Measurements from ENCODE around the gene PELI2. TPM values are rescaled to one million over a fixed set of nuclear protein-coding genes. Genes with fewer than 3 reads are reported as not detected.

PELI2 gene
- polyA plus RNA-seq, 1 donor (not counting 4 experiments of a cell fraction or from before 2014, with no cell fraction given) = not detected

DNA sequence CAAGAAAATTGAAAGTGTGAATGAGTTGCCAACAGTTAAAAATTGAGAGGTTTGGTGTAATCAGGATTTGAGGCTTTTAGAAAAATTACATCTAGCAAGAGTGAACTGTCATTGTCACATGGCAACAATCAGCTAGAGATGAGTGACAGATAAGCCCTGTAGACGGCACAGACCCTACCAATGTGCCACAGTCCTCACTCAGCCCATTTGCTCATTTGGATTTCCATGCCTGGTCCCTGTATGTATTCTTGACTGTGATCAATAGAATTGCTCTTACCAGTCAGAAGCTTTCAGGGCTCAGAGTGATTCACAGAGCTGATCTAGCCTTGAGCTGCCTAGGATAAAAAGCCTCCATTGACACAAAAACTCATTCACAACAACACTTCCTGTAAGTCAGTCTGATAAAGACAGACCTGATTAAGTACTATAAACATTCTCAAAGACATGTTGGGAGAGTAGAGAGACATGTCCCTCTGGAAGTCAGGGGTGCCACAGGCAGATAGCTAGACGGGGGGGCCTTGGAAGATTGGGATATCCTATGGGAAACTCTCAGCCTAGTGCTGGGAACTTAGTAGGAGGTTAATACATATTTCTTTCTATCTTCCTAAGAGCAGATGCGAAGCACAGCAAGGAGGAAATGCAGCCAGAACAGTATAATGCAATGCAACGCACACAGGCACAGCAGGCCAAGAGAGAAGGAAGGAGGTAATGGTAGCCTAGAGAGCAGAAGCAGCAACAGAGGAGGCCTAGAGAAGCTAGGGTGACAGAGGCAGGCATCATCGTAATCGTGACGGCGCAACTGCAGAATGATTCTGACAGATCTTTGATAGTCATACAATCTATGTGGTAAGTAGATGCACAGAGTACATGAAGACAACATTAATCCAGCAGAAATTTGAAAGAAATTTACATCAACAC is 2.0 kb upstream of the PELI2 start:
- Histone ChIP-seq H3K4me1 (ENCODE audit: control insufficient read depth, extremely low read depth, insufficient read depth, low read length) (peaks cover 2% of the 10 kb centered on the region), H3K27ac (ENCODE audit: control insufficient read depth, insufficient read depth, low read length) (no peak overlapping the region), H3K4me3 (ENCODE audit: control insufficient read depth in 2 of 3, extremely low read depth in 1 of 3, insufficient read depth in 2 of 3, low read depth in 1 of 3, low read length in 3 of 3) (no peak overlapping the region), H3K79me2 (ENCODE audit: control insufficient read depth, insufficient read depth, low read length) (no peaks in the 10 kb centered on the region), H3K9me3 (ENCODE audit: control insufficient read depth, low read depth, low read length) (no peaks in the 10 kb centered on the region), H3K27me3 (ENCODE audit: control insufficient read depth, extremely low read depth, insufficient read depth, low read length) (peaks cover 43% of the 10 kb centered on the region), H2AFZ (ENCODE audit: control insufficient read depth, low read length) (no peak overlapping the region), H4K20me1 (ENCODE audit: control insufficient read depth, extremely low read depth, insufficient read depth, low read length) (no peaks in the 10 kb centered on the region), H3K9me1 (ENCODE audit: control insufficient read depth, extremely low read depth, insufficient read depth, low read length) (no peaks in the 10 kb centered on the region), H3K9ac (ENCODE audit: control insufficient read depth, extremely low read depth, insufficient read depth, low read length) (no peak overlapping the region), H3K4me2 (ENCODE audit: control insufficient read depth, extremely low read depth, insufficient read depth, low read depth, low read length) (no peak overlapping the region), H3K36me3 (ENCODE audit: control insufficient read depth in 2 of 2, extremely low read depth in 1 of 2, insufficient read depth in 2 of 2, low read length in 2 of 2) (no peaks in the 10 kb centered on the region)
- FAIRE-seq (no peak), DNase-seq (ENCODE audit: low read depth, low spot score) (no peak)
- no peak for TF ChIP-seq EZH2 (IDR thresholded peaks at IDR 0.05; ENCODE audit: low read length)
- TF ChIP-seq, protein P1, sequence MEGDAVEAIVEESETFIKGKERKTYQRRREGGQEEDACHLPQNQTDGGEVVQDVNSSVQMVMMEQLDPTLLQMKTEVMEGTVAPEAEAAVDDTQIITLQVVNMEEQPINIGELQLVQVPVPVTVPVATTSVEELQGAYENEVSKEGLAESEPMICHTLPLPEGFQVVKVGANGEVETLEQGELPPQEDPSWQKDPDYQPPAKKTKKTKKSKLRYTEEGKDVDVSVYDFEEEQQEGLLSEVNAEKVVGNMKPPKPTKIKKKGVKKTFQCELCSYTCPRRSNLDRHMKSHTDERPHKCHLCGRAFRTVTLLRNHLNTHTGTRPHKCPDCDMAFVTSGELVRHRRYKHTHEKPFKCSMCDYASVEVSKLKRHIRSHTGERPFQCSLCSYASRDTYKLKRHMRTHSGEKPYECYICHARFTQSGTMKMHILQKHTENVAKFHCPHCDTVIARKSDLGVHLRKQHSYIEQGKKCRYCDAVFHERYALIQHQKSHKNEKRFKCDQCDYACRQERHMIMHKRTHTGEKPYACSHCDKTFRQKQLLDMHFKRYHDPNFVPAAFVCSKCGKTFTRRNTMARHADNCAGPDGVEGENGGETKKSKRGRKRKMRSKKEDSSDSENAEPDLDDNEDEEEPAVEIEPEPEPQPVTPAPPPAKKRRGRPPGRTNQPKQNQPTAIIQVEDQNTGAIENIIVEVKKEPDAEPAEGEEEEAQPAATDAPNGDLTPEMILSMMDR (optimal IDR thresholded peaks at IDR 0.05 in 1 of 3, IDR thresholded peaks at IDR 0.05 in 1 of 3, conservative IDR thresholded peaks at IDR 0.05 in 1 of 3; ENCODE audit: extremely low read depth in 1 of 3, insufficient read depth in 2 of 3, low read length in 3 of 3) = no peak
- dilution Hi-C loops (cut with MboI; ENCODE audit: extremely low pct_ligation_motif_present, low sequenced_read_pairs) = no loop called here

- dilution Hi-C loops (cut with MboI; ENCODE audit: extremely low pct_ligation_motif_present, low sequenced_read_pairs) = no loop called here
- FAIRE-seq = no peak
These were observed 485 bp downstream of the PELI2 start for GRCh38 chr14:56118611-56119181.

More at GRCh38 chr14:56118611-56119181, 485 bp downstream of the PELI2 start:
- H3K27me3 ChIP-seq (ENCODE audit: control insufficient read depth, extremely low read depth, insufficient read depth, low read length) = peaks cover 57% of the 10 kb centered on the region
- H3K9me3 ChIP-seq (ENCODE audit: control insufficient read depth, low read depth, low read length) = no peaks in the 10 kb centered on the region
- no peak overlapping the region for H3K27ac ChIP-seq (ENCODE audit: control insufficient read depth, insufficient read depth, low read length)
- TF ChIP-seq EZH2 (IDR thresholded peaks at IDR 0.05; ENCODE audit: low read length) = no peak
- TF ChIP-seq, protein P1 (optimal IDR thresholded peaks at IDR 0.05 in 1 of 3, IDR thresholded peaks at IDR 0.05 in 1 of 3, conservative IDR thresholded peaks at IDR 0.05 in 1 of 3; ENCODE audit: extremely low read depth in 1 of 3, insufficient read depth in 2 of 3, low read length in 3 of 3) = no peak
- H3K4me3 ChIP-seq (ENCODE audit: control insufficient read depth in 2 of 3, extremely low read depth in 1 of 3, insufficient read depth in 2 of 3, low read depth in 1 of 3, low read length in 3 of 3) = peak overlapping the region; percentile 29 to 62 (median 49)
- DNase-seq (ENCODE audit: low read depth, low spot score) = no peak
- H3K9me1 ChIP-seq (ENCODE audit: control insufficient read depth, extremely low read depth, insufficient read depth, low read length) = no peaks in the 10 kb centered on the region
- H3K79me2 ChIP-seq (ENCODE audit: control insufficient read depth, insufficient read depth, low read length) = no peaks in the 10 kb centered on the region
- H3K9ac ChIP-seq (ENCODE audit: control insufficient read depth, extremely low read depth, insufficient read depth, low read length) = no peak overlapping the region
- no peaks in the 10 kb centered on the region for H3K36me3 ChIP-seq (ENCODE audit: control insufficient read depth in 2 of 2, extremely low read depth in 1 of 2, insufficient read depth in 2 of 2, low read length in 2 of 2)
- H3K4me2 ChIP-seq (ENCODE audit: control insufficient read depth, extremely low read depth, insufficient read depth, low read depth, low read length) = peak overlapping the region; percentile 64
- no peak overlapping the region for H2AFZ ChIP-seq (ENCODE audit: control insufficient read depth, low read length)
- H3K4me1 ChIP-seq (ENCODE audit: control insufficient read depth, extremely low read depth, insufficient read depth, low read length) = peaks cover 2% of the 10 kb centered on the region
- H4K20me1 ChIP-seq (ENCODE audit: control insufficient read depth, extremely low read depth, insufficient read depth, low read length) = no peaks in the 10 kb centered on the region

All from keratinocyte (primary cell).